Measurements from ENCODE around the gene XYLT2. TPM values are rescaled to one million over a fixed set of nuclear protein-coding genes. Genes with fewer than 3 reads are reported as not detected.

The XYLT2 gene
- total RNA-seq, 1 experiment from 2014 or later: 75.8 TPM

DNA sequence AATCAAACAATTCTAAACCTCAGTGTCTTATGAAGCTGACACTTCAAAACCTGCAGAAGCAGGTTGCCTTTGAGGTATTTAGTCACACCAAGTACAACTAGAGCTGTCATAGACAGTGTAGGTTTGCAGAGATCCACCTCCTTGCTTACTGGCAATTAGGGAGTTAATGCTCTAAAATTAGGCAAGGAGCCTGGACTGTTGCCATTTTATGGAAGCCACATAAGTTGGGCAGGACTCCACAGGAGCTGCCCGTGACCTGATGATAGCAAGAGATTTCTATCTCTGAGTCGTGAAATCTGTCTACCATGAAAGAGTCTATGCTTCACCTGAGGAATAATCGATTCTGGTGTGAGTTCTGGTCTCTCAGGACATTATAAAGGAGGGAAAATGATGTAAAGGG is 36.0 kb downstream of the XYLT2 start:
- TF ChIP-seq, protein P1, sequence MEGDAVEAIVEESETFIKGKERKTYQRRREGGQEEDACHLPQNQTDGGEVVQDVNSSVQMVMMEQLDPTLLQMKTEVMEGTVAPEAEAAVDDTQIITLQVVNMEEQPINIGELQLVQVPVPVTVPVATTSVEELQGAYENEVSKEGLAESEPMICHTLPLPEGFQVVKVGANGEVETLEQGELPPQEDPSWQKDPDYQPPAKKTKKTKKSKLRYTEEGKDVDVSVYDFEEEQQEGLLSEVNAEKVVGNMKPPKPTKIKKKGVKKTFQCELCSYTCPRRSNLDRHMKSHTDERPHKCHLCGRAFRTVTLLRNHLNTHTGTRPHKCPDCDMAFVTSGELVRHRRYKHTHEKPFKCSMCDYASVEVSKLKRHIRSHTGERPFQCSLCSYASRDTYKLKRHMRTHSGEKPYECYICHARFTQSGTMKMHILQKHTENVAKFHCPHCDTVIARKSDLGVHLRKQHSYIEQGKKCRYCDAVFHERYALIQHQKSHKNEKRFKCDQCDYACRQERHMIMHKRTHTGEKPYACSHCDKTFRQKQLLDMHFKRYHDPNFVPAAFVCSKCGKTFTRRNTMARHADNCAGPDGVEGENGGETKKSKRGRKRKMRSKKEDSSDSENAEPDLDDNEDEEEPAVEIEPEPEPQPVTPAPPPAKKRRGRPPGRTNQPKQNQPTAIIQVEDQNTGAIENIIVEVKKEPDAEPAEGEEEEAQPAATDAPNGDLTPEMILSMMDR (IDR thresholded peaks at IDR 0.05; ENCODE audit: insufficient read depth in 1 of 2, low read depth in 1 of 2, low read length in 1 of 2, severe bottlenecking in 1 of 2, unreplicated experiment in 1 of 2): no peak
- POLR2A ChIA-PET: interaction anchor here (1.0 kb wide), 1 partner anchor 14 kb away, joined by 3 read pairs; no protein-coding TSS in a partner anchor
- no peaks in the 10 kb centered on the region for H3K4me1 ChIP-seq
- peaks cover 90% of the 10 kb centered on the region for H3K36me3 Mint-ChIP-seq (ENCODE audit: insufficient read depth, unreplicated experiment)
- H3K4me1 Mint-ChIP-seq (ENCODE audit: low read depth, unreplicated experiment): no peaks in the 10 kb centered on the region
- no peak overlapping the region for H3K4me3 ChIP-seq (ENCODE audit: low read depth, low read length)
- H3K9me3 Mint-ChIP-seq (ENCODE audit: unreplicated experiment): no peaks in the 10 kb centered on the region
- CTCF ChIA-PET: interaction anchor here (1.0 to 3.5 kb wide), 3 partner anchors 16 to 97 kb away, joined by 3 to 17 read pairs (median 5); partner anchors contain the start of gene LRRC59
- H3K4me3 Mint-ChIP-seq (ENCODE audit: unreplicated experiment): no peak overlapping the region
- H3K36me3 ChIP-seq (ENCODE audit: control insufficient read depth, insufficient read depth, low read length): peaks cover 11% of the 10 kb centered on the region
- intact Hi-C loops (cut with micrococcal nuclease; ENCODE audit: unreplicated experiment): no loop called here
- no peak for DNase-seq
- H3K9me3 ChIP-seq: no peaks in the 10 kb centered on the region
- no peaks in the 10 kb centered on the region for H3K27me3 ChIP-seq (replicated peaks; ENCODE audit: control insufficient read depth, insufficient read depth, low read length)
- H3K27ac Mint-ChIP-seq (ENCODE audit: unreplicated experiment): no peak overlapping the region
- H3K27me3 Mint-ChIP-seq (ENCODE audit: insufficient read depth, unreplicated experiment): no peaks in the 10 kb centered on the region
- BruUV-seq (replicated peaks): no TSS peak

DNA sequence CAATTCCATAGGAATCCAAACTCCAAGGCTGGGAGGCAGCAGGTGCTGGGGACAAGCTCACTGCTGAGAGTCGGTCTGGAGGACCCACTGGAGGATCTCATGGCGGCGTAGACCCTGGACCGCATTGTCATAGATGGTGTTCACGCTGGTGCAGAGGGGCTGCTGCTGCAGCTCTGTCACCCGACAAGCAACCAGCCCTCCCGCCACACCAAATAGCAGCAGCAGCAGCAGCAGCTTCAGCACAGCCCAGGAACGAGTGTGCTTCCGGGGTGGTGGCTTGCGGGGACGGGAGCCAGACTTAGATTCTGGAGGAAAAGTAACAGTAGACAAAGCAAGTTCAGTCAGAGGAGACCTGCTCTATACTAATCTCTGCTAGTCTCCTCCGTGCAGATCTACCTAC is 37.0 kb downstream of the XYLT2 start:
- peaks cover 11% of the 10 kb centered on the region for H3K36me3 ChIP-seq (ENCODE audit: control insufficient read depth, insufficient read depth, low read length)
- H3K9me3 ChIP-seq: no peaks in the 10 kb centered on the region
- H3K4me3 Mint-ChIP-seq (ENCODE audit: unreplicated experiment): no peak overlapping the region
- no peaks in the 10 kb centered on the region for H3K4me1 ChIP-seq
- no peak overlapping the region for H3K4me3 ChIP-seq (ENCODE audit: low read depth, low read length)
- CTCF ChIA-PET: interaction anchor here (1.0 kb wide), 1 partner anchor 14 kb away, joined by 3 read pairs; the partner anchor contains the start of gene LRRC59
- no peaks in the 10 kb centered on the region for H3K9me3 Mint-ChIP-seq (ENCODE audit: unreplicated experiment)
- TF ChIP-seq, protein P1 (IDR thresholded peaks at IDR 0.05; ENCODE audit: insufficient read depth in 1 of 2, low read depth in 1 of 2, low read length in 1 of 2, severe bottlenecking in 1 of 2, unreplicated experiment in 1 of 2): no peak
- no peak overlapping the region for H3K27ac Mint-ChIP-seq (ENCODE audit: unreplicated experiment)
- no TSS peak for BruUV-seq (replicated peaks)
- H3K36me3 Mint-ChIP-seq (ENCODE audit: insufficient read depth, unreplicated experiment): peaks cover 98% of the 10 kb centered on the region
- H3K27me3 ChIP-seq (replicated peaks; ENCODE audit: control insufficient read depth, insufficient read depth, low read length): no peaks in the 10 kb centered on the region
- H3K4me1 Mint-ChIP-seq (ENCODE audit: low read depth, unreplicated experiment): no peaks in the 10 kb centered on the region
- H3K27me3 Mint-ChIP-seq (ENCODE audit: insufficient read depth, unreplicated experiment): no peaks in the 10 kb centered on the region
- DNase-seq: no peak
- intact Hi-C loops (cut with micrococcal nuclease; ENCODE audit: unreplicated experiment): no loop called here
- POLR2A ChIA-PET: interaction anchor here (0.8 to 1.0 kb wide), 2 partner anchors 12 to 15 kb away, joined by 3 to 5 read pairs; no protein-coding TSS in a partner anchor

DNA sequence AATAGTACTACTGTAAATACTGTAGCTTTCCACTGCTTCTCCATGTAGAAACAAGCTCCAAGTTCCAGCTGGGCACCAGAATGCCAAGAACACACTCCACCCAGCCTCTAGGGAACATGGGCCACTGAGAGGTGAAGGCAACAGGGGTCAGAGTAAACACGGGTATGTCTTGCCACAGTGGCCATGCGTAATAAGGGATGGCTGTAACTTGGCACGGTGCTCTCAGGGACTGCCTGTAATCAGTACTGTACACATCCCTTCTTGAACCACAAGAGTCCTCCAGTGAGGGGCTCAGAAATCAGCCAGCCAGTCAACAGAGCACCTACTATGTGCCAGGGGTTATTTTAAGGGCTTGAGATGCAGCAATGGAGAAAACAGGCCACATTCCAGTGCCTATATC is 40.6 kb downstream of the XYLT2 start:
- POLR2A ChIA-PET: interaction anchor here (0.6 kb wide), 1 partner anchor 10 kb away, joined by 4 read pairs; the partner anchor contains the start of gene LRRC59
- CTCF ChIA-PET: interaction anchor here (1.0 kb wide), 1 partner anchor 11 kb away, joined by 4 read pairs; the partner anchor contains the start of gene LRRC59
- H3K36me3 Mint-ChIP-seq (ENCODE audit: insufficient read depth, unreplicated experiment): peaks cover 100% of the 10 kb centered on the region
- TF ChIP-seq, protein P1 (IDR thresholded peaks at IDR 0.05; ENCODE audit: insufficient read depth in 1 of 2, low read depth in 1 of 2, low read length in 1 of 2, severe bottlenecking in 1 of 2, unreplicated experiment in 1 of 2): no peak
- Histone ChIP-seq H3K4me3 (ENCODE audit: low read depth, low read length) (no peak overlapping the region), H3K4me1 (no peaks in the 10 kb centered on the region), H3K9me3 (no peaks in the 10 kb centered on the region), H3K27me3 (replicated peaks; ENCODE audit: control insufficient read depth, insufficient read depth, low read length) (no peaks in the 10 kb centered on the region), H3K36me3 (ENCODE audit: control insufficient read depth, insufficient read depth, low read length) (peaks cover 11% of the 10 kb centered on the region)
- H3K4me1 Mint-ChIP-seq (ENCODE audit: low read depth, unreplicated experiment): no peaks in the 10 kb centered on the region
- no peaks in the 10 kb centered on the region for H3K9me3 Mint-ChIP-seq (ENCODE audit: unreplicated experiment)
- intact Hi-C loops (cut with micrococcal nuclease; ENCODE audit: unreplicated experiment): no loop called here
- H3K27ac Mint-ChIP-seq (ENCODE audit: unreplicated experiment): no peak overlapping the region
- H3K4me3 Mint-ChIP-seq (ENCODE audit: unreplicated experiment): no peak overlapping the region
- no peak for DNase-seq
- no peaks in the 10 kb centered on the region for H3K27me3 Mint-ChIP-seq (ENCODE audit: insufficient read depth, unreplicated experiment)
- BruUV-seq (replicated peaks): no TSS peak

Data from Caco-2 (cell line).